K562 (cell line): ENCODE data around the gene ENTREP3. TPM values are rescaled to one million over a fixed set of nuclear protein-coding genes. Genes with fewer than 3 reads are reported as not detected.

Source experiments
- CBX8 ChIP-seq: fragments of 200-600 bp; sonication (generic); IDR thresholded peaks from 2 replicates; pipeline ENCODE4 v1.6.1; 2012; ENCODE audit warnings: borderline replicate concordance, mixed run types, low read depth, mild to moderate bottlenecking, moderate library complexity, mixed read lengths, low read length, control low read depth, inconsistent platforms; ENCODE audit not compliant: poor library complexity, severe bottlenecking; ENCODE audit errors: extremely low read depth
- ETV5 ChIP-seq: sonication (generic); formaldehyde crosslinking; IDR thresholded peaks from 2 replicates; pipeline ENCODE4 v1.4.0; 2020; ENCODE audit warnings: low read depth, mild to moderate bottlenecking, missing genetic modification reagents
- GABPA ChIP-seq: fragments of 200-800 bp; sonication (Bioruptor generic); conservative IDR thresholded peaks from 2 replicates; pipeline ENCODE4 v1.6.1; 2016; ENCODE audit warnings: low read depth, missing genetic modification characterization, missing compliant biosample characterization
- GATAD2B ChIP-seq: fragments of 450-650 bp; IDR thresholded peaks from 2 replicates; pipeline ENCODE4 v1.6.1; 2017; ENCODE audit warnings: mild to moderate bottlenecking, borderline replicate concordance
- MXI1 ChIP-seq: IDR thresholded peaks from 2 replicates; pipeline ENCODE4 v1.6.1; 2011; ENCODE audit warnings: low read depth, mild to moderate bottlenecking, improper control_type of control experiment, low read length
- PHB ChIP-seq: fragments of 250-450 bp; sonication (Bioruptor Pico); IDR thresholded peaks from 2 replicates; pipeline ENCODE4 v1.5.0; 2021
- PHTF2 ChIP-seq: fragments of 250-450 bp; sonication (Bioruptor Pico); IDR thresholded peaks from 2 replicates; pipeline ENCODE4 v1.5.0; 2021; ENCODE audit warnings: mild to moderate bottlenecking
- PML ChIP-seq: IDR thresholded peaks from 2 replicates; pipeline ENCODE4 v1.6.1; 2012; ENCODE audit warnings: low read length, inconsistent platforms
- SAP30 ChIP-seq: fragments of 200-600 bp; sonication (generic); IDR thresholded peaks from 2 replicates; pipeline ENCODE4 v1.6.1; 2012; ENCODE audit warnings: borderline replicate concordance, low read depth, mild to moderate bottlenecking, moderate library complexity, low read length, control low read depth, inconsistent platforms; ENCODE audit not compliant: insufficient read depth, poor library complexity, severe bottlenecking
- SNRNP70 ChIP-seq: fragments of 200-400 bp; formaldehyde crosslinking; optimal IDR thresholded peaks from 2 replicates; pipeline ENCODE3; 2017; ENCODE audit warnings: low read depth, low read length
- TAL1 ChIP-seq: fragments of 450-650 bp; IDR thresholded peaks from 2 replicates; pipeline ENCODE4 v1.6.1; 2016; ENCODE audit warnings: mild to moderate bottlenecking
- TBP ChIP-seq: optimal IDR thresholded peaks from 2 replicates; pipeline ENCODE3; 2011; ENCODE audit warnings: low read depth, low read length, improper control_type of control experiment
- ZNF124 ChIP-seq: sonication (generic); formaldehyde crosslinking; IDR thresholded peaks from 2 replicates; pipeline ENCODE4 v1.8.1; 2022; ENCODE audit warnings: missing genetic modification reagents
- ZNF143 ChIP-seq: sonication (generic); formaldehyde crosslinking; IDR thresholded peaks from 2 replicates; pipeline ENCODE4 v1.9.0; 2022; ENCODE audit warnings: mild to moderate bottlenecking, missing genetic modification reagents
- ZNF445 ChIP-seq: fragments of 250-450 bp; sonication (Bioruptor Pico); IDR thresholded peaks from 2 replicates; pipeline ENCODE4 v1.4.0; 2020; ENCODE audit warnings: low read depth, mild to moderate bottlenecking, moderate library complexity
- polyA plus RNA-seq, 8 experiments: library from polyadenylated mRNA; depleted of rRNA in 4 of 8; stranded (reverse) in 5 of 8; unstranded in 3 of 8; fragments of >200 nt; fragmentation: Nextera tagmentation in 2 of 8; fragmentation: Illumina TruSeq in 1 of 8; extraction: Ambion mirVana in 2 of 8; extraction: Trizol in 1 of 8; gene quantifications; 2 replicates each; pipeline versions ENCODE4 v1.2.1 to v1.2.3, GENCODE V29; 2011 to 2014; ENCODE audit warnings: inconsistent platforms in 1 of 8, missing spikeins in 1 of 8
- total RNA-seq, 7 experiments: library from RNA; depleted of rRNA in 6 of 7; stranded (reverse); fragments of >200 nt in 6 of 7; fragmentation: Illumina TruSeq in 2 of 7; extraction: Trizol in 2 of 7; gene quantifications; 2 replicates each; pipeline versions ENCODE4 v1.2.1 to v1.2.3, GENCODE V29; 2011 to 2021; ENCODE audit warnings: low replicate concordance in 1 of 7
- TF ChIP-seq, protein P1 (sequence below): fragments of 150-350 bp; IDR thresholded peaks from 2 replicates; pipeline ENCODE4 v1.6.1; 2014; ENCODE audit warnings: low read depth, mild to moderate bottlenecking, low read length, borderline replicate concordance
- TF ChIP-seq, protein P2 (sequence below): sonication (generic); formaldehyde crosslinking; IDR thresholded peaks from 2 replicates; pipeline ENCODE4 v1.8.0; 2023; ENCODE audit warnings: missing genetic modification reagents, mild to moderate bottlenecking, borderline replicate concordance
- TF ChIP-seq, protein P3 (sequence below): sonication (generic); formaldehyde crosslinking; IDR thresholded peaks from 2 replicates; pipeline ENCODE4 v1.9.0; 2022; ENCODE audit warnings: mild to moderate bottlenecking, missing genetic modification reagents

ENTREP3 gene
- total and polyA plus RNA-seq, 9 of the 15 experiments (the other 6 are each of a cell fraction or from before 2014, with no cell fraction given) = 1.9 to 41.8 (median 5.9) TPM

DNA sequence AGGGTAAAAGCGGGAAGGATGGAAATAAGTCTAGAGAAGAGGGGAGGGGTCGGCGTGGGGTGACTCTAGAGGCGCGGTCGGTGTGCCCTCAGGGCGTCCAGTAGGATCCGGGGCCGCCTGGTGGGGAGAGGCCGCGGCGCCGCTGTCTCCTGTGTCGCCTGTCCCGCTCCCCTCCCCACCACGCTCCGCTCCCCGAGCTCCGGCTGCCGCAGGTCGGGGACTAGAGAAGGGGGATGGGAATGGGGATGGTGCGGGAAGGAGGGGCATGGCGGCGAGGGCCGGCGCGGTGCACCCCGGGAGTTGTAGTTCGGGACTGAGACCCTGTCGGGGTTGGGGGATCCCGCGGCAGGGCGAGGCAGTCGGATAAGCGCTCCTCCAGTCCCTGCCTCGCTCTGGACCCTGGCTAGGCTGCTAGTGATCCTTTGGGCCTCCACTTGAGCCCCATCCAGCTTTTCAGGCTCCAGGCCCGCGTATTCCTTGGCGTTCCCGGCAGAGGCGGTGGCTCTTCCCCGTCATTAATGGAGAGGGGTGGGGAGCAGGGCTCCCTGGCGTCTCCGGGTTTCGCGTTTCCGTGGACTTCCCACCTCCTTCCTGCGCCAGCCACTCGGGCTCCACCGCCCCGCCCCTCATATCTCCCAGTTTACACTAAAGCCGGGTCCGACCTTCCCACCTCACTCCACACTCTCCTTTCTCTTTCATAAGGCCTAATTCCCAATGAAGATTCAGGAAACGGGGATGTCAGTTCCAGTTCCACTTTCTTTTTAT is at the start of gene ENTREP3 (continued):
- TF ChIP-seq, protein P1, sequence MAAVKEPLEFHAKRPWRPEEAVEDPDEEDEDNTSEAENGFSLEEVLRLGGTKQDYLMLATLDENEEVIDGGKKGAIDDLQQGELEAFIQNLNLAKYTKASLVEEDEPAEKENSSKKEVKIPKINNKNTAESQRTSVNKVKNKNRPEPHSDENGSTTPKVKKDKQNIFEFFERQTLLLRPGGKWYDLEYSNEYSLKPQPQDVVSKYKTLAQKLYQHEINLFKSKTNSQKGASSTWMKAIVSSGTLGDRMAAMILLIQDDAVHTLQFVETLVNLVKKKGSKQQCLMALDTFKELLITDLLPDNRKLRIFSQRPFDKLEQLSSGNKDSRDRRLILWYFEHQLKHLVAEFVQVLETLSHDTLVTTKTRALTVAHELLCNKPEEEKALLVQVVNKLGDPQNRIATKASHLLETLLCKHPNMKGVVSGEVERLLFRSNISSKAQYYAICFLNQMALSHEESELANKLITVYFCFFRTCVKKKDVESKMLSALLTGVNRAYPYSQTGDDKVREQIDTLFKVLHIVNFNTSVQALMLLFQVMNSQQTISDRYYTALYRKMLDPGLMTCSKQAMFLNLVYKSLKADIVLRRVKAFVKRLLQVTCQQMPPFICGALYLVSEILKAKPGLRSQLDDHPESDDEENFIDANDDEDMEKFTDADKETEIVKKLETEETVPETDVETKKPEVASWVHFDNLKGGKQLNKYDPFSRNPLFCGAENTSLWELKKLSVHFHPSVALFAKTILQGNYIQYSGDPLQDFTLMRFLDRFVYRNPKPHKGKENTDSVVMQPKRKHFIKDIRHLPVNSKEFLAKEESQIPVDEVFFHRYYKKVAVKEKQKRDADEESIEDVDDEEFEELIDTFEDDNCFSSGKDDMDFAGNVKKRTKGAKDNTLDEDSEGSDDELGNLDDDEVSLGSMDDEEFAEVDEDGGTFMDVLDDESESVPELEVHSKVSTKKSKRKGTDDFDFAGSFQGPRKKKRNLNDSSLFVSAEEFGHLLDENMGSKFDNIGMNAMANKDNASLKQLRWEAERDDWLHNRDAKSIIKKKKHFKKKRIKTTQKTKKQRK = no peak
- TF ChIP-seq ZNF143 (CRISPR knock-in tag) (peak; percentile 94), PML (no peak), SNRNP70 (no peak), SAP30 (no peak), PHB (CRISPR knock-in tag) (no peak), ZNF124 (CRISPR knock-in tag) (no peak), GABPA (tag) (peak; percentile 63), TBP (peak; percentile 69), ZNF445 (no peak), PHTF2 (CRISPR knock-in tag) (no peak), CBX8 (no peak), ETV5 (CRISPR knock-in tag) (no peak), GATAD2B (no peak), MXI1 (peak; percentile 35; the same call in 1 of the 2 replicates), TAL1 (no peak)
- TF ChIP-seq, protein P2, sequence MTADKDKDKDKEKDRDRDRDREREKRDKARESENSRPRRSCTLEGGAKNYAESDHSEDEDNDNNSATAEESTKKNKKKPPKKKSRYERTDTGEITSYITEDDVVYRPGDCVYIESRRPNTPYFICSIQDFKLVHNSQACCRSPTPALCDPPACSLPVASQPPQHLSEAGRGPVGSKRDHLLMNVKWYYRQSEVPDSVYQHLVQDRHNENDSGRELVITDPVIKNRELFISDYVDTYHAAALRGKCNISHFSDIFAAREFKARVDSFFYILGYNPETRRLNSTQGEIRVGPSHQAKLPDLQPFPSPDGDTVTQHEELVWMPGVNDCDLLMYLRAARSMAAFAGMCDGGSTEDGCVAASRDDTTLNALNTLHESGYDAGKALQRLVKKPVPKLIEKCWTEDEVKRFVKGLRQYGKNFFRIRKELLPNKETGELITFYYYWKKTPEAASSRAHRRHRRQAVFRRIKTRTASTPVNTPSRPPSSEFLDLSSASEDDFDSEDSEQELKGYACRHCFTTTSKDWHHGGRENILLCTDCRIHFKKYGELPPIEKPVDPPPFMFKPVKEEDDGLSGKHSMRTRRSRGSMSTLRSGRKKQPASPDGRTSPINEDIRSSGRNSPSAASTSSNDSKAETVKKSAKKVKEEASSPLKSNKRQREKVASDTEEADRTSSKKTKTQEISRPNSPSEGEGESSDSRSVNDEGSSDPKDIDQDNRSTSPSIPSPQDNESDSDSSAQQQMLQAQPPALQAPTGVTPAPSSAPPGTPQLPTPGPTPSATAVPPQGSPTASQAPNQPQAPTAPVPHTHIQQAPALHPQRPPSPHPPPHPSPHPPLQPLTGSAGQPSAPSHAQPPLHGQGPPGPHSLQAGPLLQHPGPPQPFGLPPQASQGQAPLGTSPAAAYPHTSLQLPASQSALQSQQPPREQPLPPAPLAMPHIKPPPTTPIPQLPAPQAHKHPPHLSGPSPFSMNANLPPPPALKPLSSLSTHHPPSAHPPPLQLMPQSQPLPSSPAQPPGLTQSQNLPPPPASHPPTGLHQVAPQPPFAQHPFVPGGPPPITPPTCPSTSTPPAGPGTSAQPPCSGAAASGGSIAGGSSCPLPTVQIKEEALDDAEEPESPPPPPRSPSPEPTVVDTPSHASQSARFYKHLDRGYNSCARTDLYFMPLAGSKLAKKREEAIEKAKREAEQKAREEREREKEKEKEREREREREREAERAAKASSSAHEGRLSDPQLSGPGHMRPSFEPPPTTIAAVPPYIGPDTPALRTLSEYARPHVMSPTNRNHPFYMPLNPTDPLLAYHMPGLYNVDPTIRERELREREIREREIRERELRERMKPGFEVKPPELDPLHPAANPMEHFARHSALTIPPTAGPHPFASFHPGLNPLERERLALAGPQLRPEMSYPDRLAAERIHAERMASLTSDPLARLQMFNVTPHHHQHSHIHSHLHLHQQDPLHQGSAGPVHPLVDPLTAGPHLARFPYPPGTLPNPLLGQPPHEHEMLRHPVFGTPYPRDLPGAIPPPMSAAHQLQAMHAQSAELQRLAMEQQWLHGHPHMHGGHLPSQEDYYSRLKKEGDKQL = no peak
- TF ChIP-seq, protein P3, sequence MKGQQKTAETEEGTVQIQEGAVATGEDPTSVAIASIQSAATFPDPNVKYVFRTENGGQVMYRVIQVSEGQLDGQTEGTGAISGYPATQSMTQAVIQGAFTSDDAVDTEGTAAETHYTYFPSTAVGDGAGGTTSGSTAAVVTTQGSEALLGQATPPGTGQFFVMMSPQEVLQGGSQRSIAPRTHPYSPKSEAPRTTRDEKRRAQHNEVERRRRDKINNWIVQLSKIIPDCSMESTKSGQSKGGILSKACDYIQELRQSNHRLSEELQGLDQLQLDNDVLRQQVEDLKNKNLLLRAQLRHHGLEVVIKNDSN = no peak
